B cell (primary cell): ENCODE results near the gene TMEM87B.

Experiments used
- CTCF ChIP-seq: fragments of 200-600 bp; IDR thresholded peaks from one replicate; pipeline ENCODE4 v1.8.0; 2022; ENCODE audit warnings: antibody characterized with exemption, mild to moderate bottlenecking
- EZH2 ChIP-seq: IDR thresholded peaks from 2 replicates; pipeline ENCODE4 v1.6.1; 2012; ENCODE audit warnings: borderline replicate concordance, low read depth, mild to moderate bottlenecking, moderate library complexity, low read length; ENCODE audit not compliant: insufficient read depth, poor library complexity, severe bottlenecking

- TF ChIP-seq CTCF (no peak), EZH2 (no peak)
Measured at GRCh38 chr2:112109278-112109677, 54.2 kb downstream of the TMEM87B start.
